ENCODE results near the gene STK4.

STK4 gene

GRCh38 chr20:45112754-45113153 lies 146.4 kb downstream of the STK4 start:
- ChIA-PET CTCF (interaction anchor here (0.9 to 13.2 kb wide), 13 partner anchors 8 to 430 kb away, joined by 3 to 183 read pairs (median 6); partner anchors contain the start of genes KCNS1 and WFDC12), POLR2A (no interaction called here)
- TF ChIP-seq CTCF (IDR thresholded peaks at IDR 0.05; ENCODE audit: control extremely low read depth, extremely low read depth, low read depth, missing control alignments): no peak
- DNase-seq (ENCODE audit: extremely low spot score): no peak

- TF ChIP-seq CTCF (IDR thresholded peaks at IDR 0.05; ENCODE audit: control extremely low read depth, extremely low read depth, low read depth, missing control alignments): no peak
- ChIA-PET POLR2A (no interaction called here), CTCF (interaction anchor here (1.0 to 13.2 kb wide), 6 partner anchors 10 to 178 kb away, joined by 3 to 183 read pairs (median 26); partner anchors contain the start of genes KCNS1 and WFDC12)
- no peak for DNase-seq (ENCODE audit: extremely low spot score)
Measured at GRCh38 chr20:45113865-45114264, 147.6 kb downstream of the STK4 start.

- peak; percentile 20 for DNase-seq (ENCODE audit: extremely low spot score)
- ChIA-PET CTCF (interaction anchor here (1.3 to 13.2 kb wide), 8 partner anchors 8 to 178 kb away, joined by 3 to 183 read pairs (median 12); partner anchors contain the start of genes KCNS1 and WFDC12), POLR2A (no interaction called here)
- no peak for TF ChIP-seq CTCF (IDR thresholded peaks at IDR 0.05; ENCODE audit: control extremely low read depth, extremely low read depth, low read depth, missing control alignments)
Measured at GRCh38 chr20:45114465-45115385, 148.4 kb downstream of the STK4 start, which contains the start of gene WFDC5. Gene WFDC5, minus strand, starts transcription at chr20:45115174. Its CDS starts 91 bp downstream, at chr20:45115083.

GRCh38 chr20:45115386-45115774 lies 149.1 kb downstream of the STK4 start:
- POLR2A ChIA-PET: no interaction called here
- no peak for TF ChIP-seq CTCF (IDR thresholded peaks at IDR 0.05; ENCODE audit: control extremely low read depth, extremely low read depth, low read depth, missing control alignments)
- DNase-seq (ENCODE audit: extremely low spot score): no peak
- CTCF ChIA-PET: interaction anchor here (1.0 to 13.2 kb wide), 6 partner anchors 9 to 177 kb away, joined by 4 to 183 read pairs (median 6); partner anchors contain the start of gene KCNS1

GRCh38 chr20:45115829-45116228 lies 149.5 kb downstream of the STK4 start:
- TF ChIP-seq CTCF (IDR thresholded peaks at IDR 0.05; ENCODE audit: control extremely low read depth, extremely low read depth, low read depth, missing control alignments): no peak
- ChIA-PET CTCF (interaction anchor here (1.0 to 13.2 kb wide), 5 partner anchors 9 to 176 kb away, joined by 4 to 183 read pairs (median 4); partner anchors contain the start of gene KCNS1), POLR2A (no interaction called here)
- DNase-seq (ENCODE audit: extremely low spot score): peak; percentile 14

GRCh38 chr20:45117581-45117980 lies 151.3 kb downstream of the STK4 start:
- no peak for DNase-seq (ENCODE audit: extremely low spot score)
- ChIA-PET POLR2A (no interaction called here), CTCF (interaction anchor here (0.9 kb wide), 1 partner anchor 22 kb away, joined by 3 read pairs; no protein-coding TSS in a partner anchor)
- no peak for TF ChIP-seq CTCF (IDR thresholded peaks at IDR 0.05; ENCODE audit: control extremely low read depth, extremely low read depth, low read depth, missing control alignments)

Data from GM10248 (cell line).